ENCODE results near the gene BORCS5. TPM values are rescaled to one million over a fixed set of nuclear protein-coding genes. Genes with fewer than 3 reads are reported as not detected.

Gene BORCS5
- total RNA-seq, 1 experiment from 2014 or later = 13.9 TPM

DNA sequence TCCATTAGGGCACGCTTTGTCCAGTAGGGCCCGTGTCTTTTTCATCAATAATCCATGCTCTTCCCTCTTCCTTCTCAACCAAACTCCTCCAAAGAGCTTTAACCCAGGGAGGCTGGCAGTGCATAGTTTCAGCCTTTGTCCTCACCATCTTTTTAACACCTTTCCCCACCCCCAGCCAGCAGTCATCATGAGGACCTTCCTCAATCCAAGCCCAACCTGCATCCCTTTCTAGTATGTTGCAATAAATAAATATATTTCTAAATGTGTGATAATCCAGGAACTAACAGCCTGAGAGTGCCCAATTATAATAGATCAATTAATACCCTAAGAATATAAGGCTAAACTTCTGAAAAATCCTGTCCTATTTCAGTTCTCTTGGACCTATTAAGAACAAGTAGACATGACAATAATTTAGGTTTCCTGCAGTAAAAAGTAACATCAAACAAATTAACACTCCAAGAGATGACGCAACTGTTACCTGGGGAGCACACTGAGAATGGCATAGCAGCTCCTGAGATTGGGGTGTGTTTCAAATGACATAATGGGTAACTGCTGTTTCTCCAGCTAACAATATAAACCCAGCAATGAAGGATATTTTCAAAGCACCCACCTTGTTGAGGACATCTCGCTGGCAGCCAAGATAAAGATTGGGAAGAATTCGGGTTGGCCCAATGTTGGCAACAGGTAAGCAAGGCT, 143.2 kb downstream of the BORCS5 start:
- no peak overlapping the region for H3K18ac ChIP-seq (ENCODE audit: insufficient read length, low read depth, low read length)
- no peak overlapping the region for H3K23ac ChIP-seq (ENCODE audit: insufficient read length, low read depth, low read length)
- no peak overlapping the region for H3K4ac ChIP-seq (ENCODE audit: low read depth, low read length)
- Mint-ChIP-seq H3K9me3 (no peaks in the 10 kb centered on the region), H3K4me1 (peaks cover 47 to 51% of the 10 kb centered on the region in 2 experiments), H3K27ac (peak overlapping the region; percentile 68 to 93 (median 86); a peak in 4 of 7 replicates), H3K27me3 (ENCODE audit: low read depth) (no peaks in the 10 kb centered on the region), H3K36me3 (ENCODE audit: insufficient read depth in 1 of 3, low read depth in 3 of 3) (peaks cover 5 to 19% (median 13%) of the 10 kb centered on the region in 3 experiments; a peak in 5 of 7 replicates), H3K4me3 (no peak overlapping the region; a peak in 1 of 5 replicates)
- no peak overlapping the region for H3K4me2 ChIP-seq (ENCODE audit: insufficient read depth, insufficient read length, low read length)
- TF ChIP-seq CTCF (conservative IDR thresholded peaks at IDR 0.05) = no peak
- peaks cover 13% of the 10 kb centered on the region for H3K79me1 ChIP-seq (ENCODE audit: insufficient read depth, low read depth, low read length, poor library complexity, severe bottlenecking)
- no peak overlapping the region for H4K5ac ChIP-seq (ENCODE audit: insufficient read length, low read depth, low read length)
- no peak overlapping the region for H3T11ph ChIP-seq (ENCODE audit: low read length)
- H3K9me3 ChIP-seq (ENCODE audit: control insufficient read depth, low read depth, low read length) = no peaks in the 10 kb centered on the region
- no peaks in the 10 kb centered on the region for H3K27me3 ChIP-seq (ENCODE audit: insufficient read depth, low read length)
- no peak overlapping the region for H4K8ac ChIP-seq (replicated peaks; ENCODE audit: insufficient read length, low read depth, low read length)
- no peak for DNase-seq
- H4K91ac ChIP-seq (ENCODE audit: insufficient read length, low read depth, low read length) = no peak overlapping the region
- no peaks in the 10 kb centered on the region for H3K23me2 ChIP-seq (ENCODE audit: insufficient read length, low read depth, low read length, poor library complexity, severe bottlenecking)
- H3K79me2 ChIP-seq (ENCODE audit: insufficient read depth, low read length) = peaks cover 4% of the 10 kb centered on the region; the same call in 1 of the 2 replicates
- H2BK20ac ChIP-seq (ENCODE audit: low read depth, low read length, poor library complexity, severe bottlenecking) = no peak overlapping the region
- WGBS (ENCODE audit: extremely low coverage, insufficient read length, low lambda C conversion rate) = no CpG with 5 or more reads among the region's 5 CpGs
- no peak overlapping the region for H2BK5ac ChIP-seq (ENCODE audit: insufficient read length, low read length)
- no peak overlapping the region for H3K56ac ChIP-seq (ENCODE audit: insufficient read length, low read depth, low read length)
- H2BK12ac ChIP-seq (ENCODE audit: insufficient read length, low read depth, low read length) = no peak overlapping the region
- no peaks in the 10 kb centered on the region; the same call in 1 of the 2 replicates for H3K4me1 ChIP-seq (ENCODE audit: insufficient read depth, low read length)
- H2AFZ ChIP-seq (ENCODE audit: low read length) = no peak overlapping the region
- H2AK5ac ChIP-seq (ENCODE audit: insufficient read length, low read length) = no peak overlapping the region
- H3K27ac ChIP-seq (ENCODE audit: insufficient read length, low read depth, low read length) = no peak overlapping the region
- H3K9ac ChIP-seq (ENCODE audit: extremely low read depth, insufficient read length, low read length) = no peak overlapping the region
- H4K20me1 ChIP-seq (ENCODE audit: control insufficient read depth, insufficient read depth, insufficient read length) = no peaks in the 10 kb centered on the region
- no peak overlapping the region for H3K14ac ChIP-seq (ENCODE audit: insufficient read depth, low read length)
- no peak overlapping the region for H2BK15ac ChIP-seq (ENCODE audit: low read depth, low read length)
- no peak overlapping the region for H2BK120ac ChIP-seq (ENCODE audit: low read depth, low read length, poor library complexity, severe bottlenecking)

Measured in H9 (cell line).